Measurements from ENCODE around the gene VWA5B2. TPM values are rescaled to one million over a fixed set of nuclear protein-coding genes. Genes with fewer than 3 reads are reported as not detected.

The VWA5B2 gene
- polyA plus RNA-seq, 1 donor from 2014 or later = 0.33 TPM

- no peaks in the 10 kb centered on the region for H3K79me2 ChIP-seq (replicated peaks; ENCODE audit: insufficient read depth, low read length)
- peak overlapping the region; percentile 12 for H3K4me2 ChIP-seq (ENCODE audit: low read length)
- no peaks in the 10 kb centered on the region for H3K27me3 ChIP-seq (ENCODE audit: insufficient read depth, low read depth, low read length)
- no peaks in the 10 kb centered on the region for H3F3A ChIP-seq (ENCODE audit: insufficient read depth, low read length, poor library complexity, severe bottlenecking)
- H3K4me3 ChIP-seq (ENCODE audit: low read length) = peak overlapping the region; percentile 73
- H3K9me3 ChIP-seq (ENCODE audit: low read length) = no peaks in the 10 kb centered on the region
- no peaks in the 10 kb centered on the region for H4K20me1 ChIP-seq (ENCODE audit: insufficient read depth)
- H3K9ac ChIP-seq (ENCODE audit: low read length) = peak overlapping the region; percentile 47
- H3K9me2 ChIP-seq (ENCODE audit: insufficient read depth, low read length) = no peaks in the 10 kb centered on the region
- H3K36me3 ChIP-seq (ENCODE audit: insufficient read depth, low read length) = no peaks in the 10 kb centered on the region
- peak; percentile 44 for TF ChIP-seq RAD21 (conservative IDR thresholded peaks at IDR 0.05)
- TF ChIP-seq POLR2AphosphoS5 (IDR thresholded peaks at IDR 0.05) = no peak
- TF ChIP-seq, protein P1, sequence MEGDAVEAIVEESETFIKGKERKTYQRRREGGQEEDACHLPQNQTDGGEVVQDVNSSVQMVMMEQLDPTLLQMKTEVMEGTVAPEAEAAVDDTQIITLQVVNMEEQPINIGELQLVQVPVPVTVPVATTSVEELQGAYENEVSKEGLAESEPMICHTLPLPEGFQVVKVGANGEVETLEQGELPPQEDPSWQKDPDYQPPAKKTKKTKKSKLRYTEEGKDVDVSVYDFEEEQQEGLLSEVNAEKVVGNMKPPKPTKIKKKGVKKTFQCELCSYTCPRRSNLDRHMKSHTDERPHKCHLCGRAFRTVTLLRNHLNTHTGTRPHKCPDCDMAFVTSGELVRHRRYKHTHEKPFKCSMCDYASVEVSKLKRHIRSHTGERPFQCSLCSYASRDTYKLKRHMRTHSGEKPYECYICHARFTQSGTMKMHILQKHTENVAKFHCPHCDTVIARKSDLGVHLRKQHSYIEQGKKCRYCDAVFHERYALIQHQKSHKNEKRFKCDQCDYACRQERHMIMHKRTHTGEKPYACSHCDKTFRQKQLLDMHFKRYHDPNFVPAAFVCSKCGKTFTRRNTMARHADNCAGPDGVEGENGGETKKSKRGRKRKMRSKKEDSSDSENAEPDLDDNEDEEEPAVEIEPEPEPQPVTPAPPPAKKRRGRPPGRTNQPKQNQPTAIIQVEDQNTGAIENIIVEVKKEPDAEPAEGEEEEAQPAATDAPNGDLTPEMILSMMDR (IDR thresholded peaks at IDR 0.05; ENCODE audit: poor library complexity, severe bottlenecking) = peak; percentile 73
- TF ChIP-seq SMC3 (conservative IDR thresholded peaks at IDR 0.05; ENCODE audit: poor library complexity) = peak; percentile 15
- TF ChIP-seq TAF1 (IDR thresholded peaks at IDR 0.05; ENCODE audit: low read depth) = no peak
- peak overlapping the region; percentile 36 for H2AFZ ChIP-seq (ENCODE audit: low read depth, low read length)
- peak overlapping the region; percentile 4 for H3K27ac ChIP-seq (ENCODE audit: low read length)
These were observed 20.9 kb downstream of the VWA5B2 start for GRCh38 chr3:184250167-184250828.

- Histone ChIP-seq H4K20me1 (ENCODE audit: insufficient read depth) (no peaks in the 10 kb centered on the region), H3K4me2 (ENCODE audit: low read length) (no peak overlapping the region), H3K9me2 (ENCODE audit: insufficient read depth, low read length) (no peaks in the 10 kb centered on the region), H3K27ac (ENCODE audit: low read length) (no peak overlapping the region), H3F3A (ENCODE audit: insufficient read depth, low read length, poor library complexity, severe bottlenecking) (no peaks in the 10 kb centered on the region), H3K4me3 (ENCODE audit: low read length) (no peak overlapping the region), H3K27me3 (ENCODE audit: insufficient read depth, low read depth, low read length) (peaks cover 19% of the 10 kb centered on the region), H3K79me2 (replicated peaks; ENCODE audit: insufficient read depth, low read length) (no peaks in the 10 kb centered on the region), H2AFZ (ENCODE audit: low read depth, low read length) (no peak overlapping the region), H3K9me3 (ENCODE audit: low read length) (no peaks in the 10 kb centered on the region), H3K36me3 (ENCODE audit: insufficient read depth, low read length) (no peaks in the 10 kb centered on the region), H3K9ac (ENCODE audit: low read length) (no peak overlapping the region)
- TF ChIP-seq EP300 (conservative IDR thresholded peaks at IDR 0.05; ENCODE audit: poor library complexity, severe bottlenecking) (no peak), REST (IDR thresholded peaks at IDR 0.05; ENCODE audit: borderline replicate concordance) (no peak), RAD21 (conservative IDR thresholded peaks at IDR 0.05) (no peak), EZH2 (IDR thresholded peaks at IDR 0.05; ENCODE audit: borderline replicate concordance, insufficient read depth, low read length, poor library complexity, severe bottlenecking) (no peak), SMC3 (conservative IDR thresholded peaks at IDR 0.05; ENCODE audit: poor library complexity) (no peak), POLR2AphosphoS5 (IDR thresholded peaks at IDR 0.05) (no peak)
- TF ChIP-seq, protein P1 (IDR thresholded peaks at IDR 0.05; ENCODE audit: poor library complexity, severe bottlenecking) = no peak
These were observed 26.1 kb downstream of the VWA5B2 start for GRCh38 chr3:184255291-184256039.

All from neural cell (in vitro differentiated cells).